ENCODE results near the gene HOXB1.

- TF ChIP-seq FOXM1 (IDR thresholded peaks at IDR 0.05; ENCODE audit: borderline replicate concordance) (no peak), ELF4 (IDR thresholded peaks at IDR 0.05) (no peak), HDGF (IDR thresholded peaks at IDR 0.05; ENCODE audit: borderline replicate concordance) (no peak), NFRKB (IDR thresholded peaks at IDR 0.05) (no peak), SP1 (IDR thresholded peaks at IDR 0.05) (no peak), TARDBP (IDR thresholded peaks at IDR 0.05) (no peak), SUZ12 (IDR thresholded peaks at IDR 0.05) (no peak)
Measured at GRCh38 chr17:48556229-48556575, 25.4 kb upstream of the HOXB1 start.

Measured in HEK293T (cell line).